ENCODE results near the gene MYO1G. TPM values are rescaled to one million over a fixed set of nuclear protein-coding genes. Genes with fewer than 3 reads are reported as not detected.
A peak's percentile ranks its signal among the peaks of the same experiment; 100 is the strongest.
"Not testable (repeated sequence)": the region's sequence is repeated elsewhere in the genome, so short reads cannot be mapped to it uniquely, and the experiment has no call there.

Gene MYO1G
- total RNA-seq, 1 experiment from 2014 or later: 0.17 TPM

DNA sequence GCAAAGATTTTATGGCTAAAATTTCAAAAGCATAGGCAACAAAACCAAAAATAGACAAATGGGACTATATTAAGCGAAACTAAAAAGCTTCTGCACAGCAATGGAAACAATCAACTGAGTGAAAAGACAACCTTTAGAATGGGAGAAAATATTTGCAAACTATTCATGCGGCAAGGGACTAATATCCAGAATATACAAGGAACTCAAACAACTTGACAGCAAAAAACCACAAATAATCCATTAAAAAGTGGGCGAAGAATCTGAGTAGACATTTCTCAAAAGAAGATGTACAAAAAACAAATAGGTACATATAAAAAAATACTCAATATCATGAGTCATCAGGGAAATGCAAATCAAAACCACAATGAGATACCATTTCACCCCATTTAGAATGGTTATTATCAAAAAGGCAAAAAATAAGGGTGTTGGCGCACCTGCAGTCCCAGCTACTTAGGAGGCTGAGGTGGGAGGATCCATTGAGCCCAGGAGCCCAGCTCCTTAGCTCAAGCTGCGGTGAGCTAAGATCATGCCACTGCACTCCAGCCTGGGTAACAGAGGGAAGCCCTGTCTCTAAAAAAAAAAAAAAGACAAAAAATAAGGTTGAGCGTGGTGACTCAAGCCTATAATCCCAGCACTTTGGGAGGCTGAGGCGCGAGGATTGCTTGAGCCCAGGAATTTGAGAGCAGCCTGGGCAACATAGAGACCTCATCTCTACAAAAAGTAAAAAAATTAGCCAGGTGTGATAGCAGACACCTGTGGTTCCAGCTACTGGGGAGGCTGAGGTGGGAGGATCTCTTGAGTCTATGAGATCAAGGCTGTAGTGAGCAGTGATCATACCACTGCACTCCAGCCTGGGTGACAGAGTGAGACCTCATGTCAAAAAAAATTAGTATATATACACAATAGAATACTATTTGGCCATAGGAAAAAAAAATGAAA lies 17.0 kb upstream of the MYO1G start:
- no peak overlapping the region for H3K27ac ChIP-seq (ENCODE audit: low read depth, low read length, poor library complexity, severe bottlenecking)
- ChIA-PET POLR2A (ENCODE audit: low non-redundant PET) (no interaction called here), CTCF (interaction anchor here (0.6 kb wide), 1 partner anchor 128 kb away, joined by 3 read pairs; no protein-coding TSS in a partner anchor)
- H3K9me3 ChIP-seq (ENCODE audit: low read depth, low read length, poor library complexity, severe bottlenecking): no peaks in the 10 kb centered on the region
- no peak for DNase-seq (ENCODE audit: low spot score)
- peaks cover 3% of the 10 kb centered on the region for H3K4me1 ChIP-seq (ENCODE audit: insufficient read depth, low read length, poor library complexity, severe bottlenecking)
- TF ChIP-seq EZH2 (IDR thresholded peaks at IDR 0.05; ENCODE audit: borderline replicate concordance, low read depth, low read length, poor library complexity, severe bottlenecking): no peak
- TF ChIP-seq, protein P1, sequence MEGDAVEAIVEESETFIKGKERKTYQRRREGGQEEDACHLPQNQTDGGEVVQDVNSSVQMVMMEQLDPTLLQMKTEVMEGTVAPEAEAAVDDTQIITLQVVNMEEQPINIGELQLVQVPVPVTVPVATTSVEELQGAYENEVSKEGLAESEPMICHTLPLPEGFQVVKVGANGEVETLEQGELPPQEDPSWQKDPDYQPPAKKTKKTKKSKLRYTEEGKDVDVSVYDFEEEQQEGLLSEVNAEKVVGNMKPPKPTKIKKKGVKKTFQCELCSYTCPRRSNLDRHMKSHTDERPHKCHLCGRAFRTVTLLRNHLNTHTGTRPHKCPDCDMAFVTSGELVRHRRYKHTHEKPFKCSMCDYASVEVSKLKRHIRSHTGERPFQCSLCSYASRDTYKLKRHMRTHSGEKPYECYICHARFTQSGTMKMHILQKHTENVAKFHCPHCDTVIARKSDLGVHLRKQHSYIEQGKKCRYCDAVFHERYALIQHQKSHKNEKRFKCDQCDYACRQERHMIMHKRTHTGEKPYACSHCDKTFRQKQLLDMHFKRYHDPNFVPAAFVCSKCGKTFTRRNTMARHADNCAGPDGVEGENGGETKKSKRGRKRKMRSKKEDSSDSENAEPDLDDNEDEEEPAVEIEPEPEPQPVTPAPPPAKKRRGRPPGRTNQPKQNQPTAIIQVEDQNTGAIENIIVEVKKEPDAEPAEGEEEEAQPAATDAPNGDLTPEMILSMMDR (conservative IDR thresholded peaks at IDR 0.05; ENCODE audit: low read depth, low read length): no peak
- H3K36me3 ChIP-seq (ENCODE audit: insufficient read depth, low read length, poor library complexity, severe bottlenecking): no peaks in the 10 kb centered on the region
- intact Hi-C loops (cut with micrococcal nuclease; ENCODE audit: unreplicated experiment): loop anchor here (5.0 kb wide), 1 partner anchor 116 kb away; the partner anchor contains the start of gene TBRG4
- H3K4me3 ChIP-seq (ENCODE audit: low read depth, low read length, poor library complexity, severe bottlenecking): no peak overlapping the region
- no peaks in the 10 kb centered on the region for H3K27me3 ChIP-seq (replicated peaks; ENCODE audit: insufficient read depth, low read depth, low read length, poor library complexity)
- no TSS peak for BruUV-seq (replicated peaks)

DNA sequence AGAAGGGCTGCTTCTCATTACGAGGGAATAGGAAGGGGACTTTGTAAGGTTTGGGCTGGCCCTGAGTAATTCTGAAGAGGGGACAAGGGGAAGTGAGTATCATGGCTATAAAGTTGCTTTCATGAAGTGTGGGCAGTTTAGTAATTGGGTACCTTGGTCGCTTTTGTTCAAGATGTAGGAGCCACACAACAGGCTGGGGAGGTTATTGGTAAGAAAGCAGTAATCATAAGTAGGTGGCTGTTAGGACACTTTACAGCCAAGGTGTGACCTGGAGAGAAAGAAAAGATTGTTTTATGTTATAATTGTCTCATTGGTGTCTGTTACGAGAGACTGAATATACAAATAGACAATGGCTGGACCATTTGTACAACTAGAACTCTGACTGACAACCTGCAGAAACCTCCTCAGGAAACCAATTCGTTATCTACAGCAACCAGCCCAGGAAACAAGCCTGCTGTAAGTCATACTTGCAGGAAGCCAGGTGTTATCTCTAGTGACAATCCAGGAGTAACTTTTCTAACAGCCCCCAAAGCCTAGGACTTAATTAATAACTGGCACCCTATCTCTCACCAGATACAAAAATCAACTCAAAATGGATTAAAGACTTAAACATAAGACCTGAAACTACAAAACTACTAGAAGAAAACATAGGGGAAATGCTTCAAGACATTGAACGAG lies 16.2 kb upstream of the MYO1G start:
- TF ChIP-seq, protein P1 (conservative IDR thresholded peaks at IDR 0.05; ENCODE audit: low read depth, low read length): no peak
- TF ChIP-seq EZH2 (IDR thresholded peaks at IDR 0.05; ENCODE audit: borderline replicate concordance, low read depth, low read length, poor library complexity, severe bottlenecking): no peak
- Histone ChIP-seq H3K4me1 (ENCODE audit: insufficient read depth, low read length, poor library complexity, severe bottlenecking) (peaks cover 11% of the 10 kb centered on the region), H3K36me3 (ENCODE audit: insufficient read depth, low read length, poor library complexity, severe bottlenecking) (no peaks in the 10 kb centered on the region), H3K27me3 (replicated peaks; ENCODE audit: insufficient read depth, low read depth, low read length, poor library complexity) (no peaks in the 10 kb centered on the region), H3K4me3 (ENCODE audit: low read depth, low read length, poor library complexity, severe bottlenecking) (no peak overlapping the region), H3K27ac (ENCODE audit: low read depth, low read length, poor library complexity, severe bottlenecking) (no peak overlapping the region), H3K9me3 (ENCODE audit: low read depth, low read length, poor library complexity, severe bottlenecking) (no peaks in the 10 kb centered on the region)
- ChIA-PET CTCF (no interaction called here), POLR2A (ENCODE audit: low non-redundant PET) (no interaction called here)
- no TSS peak for BruUV-seq (replicated peaks)
- intact Hi-C loops (cut with micrococcal nuclease; ENCODE audit: unreplicated experiment): loop anchor here (5.0 kb wide), 1 partner anchor 117 kb away; the partner anchor contains the start of gene TBRG4
- DNase-seq (ENCODE audit: low spot score): no peak

DNA sequence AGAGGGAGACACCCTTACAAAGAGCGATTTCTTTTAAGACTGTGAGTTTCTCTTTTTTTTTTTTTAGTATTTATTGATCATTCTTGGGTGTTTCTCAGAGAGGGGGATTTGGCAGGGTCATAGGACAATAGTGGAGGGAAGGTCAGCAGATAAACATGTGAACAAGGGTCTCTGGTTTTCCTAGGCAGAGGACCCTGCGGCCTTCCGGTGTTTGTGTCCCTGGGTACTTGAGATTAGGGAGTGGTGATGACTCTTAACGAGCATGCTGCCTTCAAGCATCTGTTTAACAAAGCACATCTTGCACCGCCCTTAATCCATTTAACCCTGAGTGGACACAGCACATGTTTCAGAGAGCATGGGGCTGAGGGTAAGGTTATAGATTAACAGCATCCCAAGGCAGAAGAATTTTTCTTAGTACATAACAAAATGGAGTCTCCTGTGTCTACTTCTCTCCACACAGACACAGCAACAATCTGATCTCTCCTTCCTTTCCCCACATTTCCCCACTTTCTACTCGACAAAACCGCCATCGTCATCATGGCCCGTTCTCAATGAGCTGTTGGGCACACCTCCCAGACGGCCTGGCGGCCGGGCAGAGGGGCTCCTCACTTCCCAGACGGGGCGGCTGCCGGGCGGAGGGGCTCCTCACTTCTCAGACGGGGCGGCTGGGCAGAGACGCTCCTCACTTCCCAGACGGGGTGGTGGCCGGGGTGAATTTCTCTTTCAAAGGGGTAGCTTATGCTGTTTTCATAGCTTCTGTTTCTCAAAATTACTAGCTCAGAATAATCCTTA lies 13.4 kb upstream of the MYO1G start:
- intact Hi-C loops (cut with micrococcal nuclease; ENCODE audit: unreplicated experiment); H3K9me3 ChIP-seq (ENCODE audit: low read depth, low read length, poor library complexity, severe bottlenecking); H3K36me3 ChIP-seq (ENCODE audit: insufficient read depth, low read length, poor library complexity, severe bottlenecking); DNase-seq (ENCODE audit: low spot score); CTCF ChIA-PET; BruUV-seq (replicated peaks); H3K27me3 ChIP-seq (replicated peaks; ENCODE audit: insufficient read depth, low read depth, low read length, poor library complexity); H3K4me3 ChIP-seq (ENCODE audit: low read depth, low read length, poor library complexity, severe bottlenecking): not testable (repeated sequence)
- peaks cover 12% of the 10 kb centered on the region for H3K4me1 ChIP-seq (ENCODE audit: insufficient read depth, low read length, poor library complexity, severe bottlenecking)
- peak overlapping the region; percentile 28 for H3K27ac ChIP-seq (ENCODE audit: low read depth, low read length, poor library complexity, severe bottlenecking)
- POLR2A ChIA-PET (ENCODE audit: low non-redundant PET): interaction anchor here (0.7 kb wide), 2 partner anchors 20 to 656 kb away, joined by 3 to 4 read pairs; no protein-coding TSS in a partner anchor
